GM21367 (cell line): ENCODE results near the gene NPAS3.
"Not testable (repeated sequence)": the region's sequence is repeated elsewhere in the genome, so short reads cannot be mapped to it uniquely, and the experiment has no call there.

Experiments
- ATAC-seq: cut with Tn5 transposase; IDR thresholded peaks from one replicate; pipeline ENCODE4 v1.9.1; 2021; ENCODE audit not compliant: unreplicated experiment

Gene NPAS3

GRCh38 chr14:33068040-33068439 is 129.4 kb downstream of the NPAS3 start:
- no peak for ATAC-seq

GRCh38 chr14:33068626-33069025 is 129.9 kb downstream of the NPAS3 start:
- ATAC-seq: no peak

GRCh38 chr14:33070475-33070874 is 131.8 kb downstream of the NPAS3 start:
- ATAC-seq: no peak

GRCh38 chr14:33073023-33073422 is 134.3 kb downstream of the NPAS3 start:
- no peak for ATAC-seq

- no peak for ATAC-seq
These were observed 142.6 kb downstream of the NPAS3 start for GRCh38 chr14:33081259-33081658.

GRCh38 chr14:33085799-33086198 is 147.1 kb downstream of the NPAS3 start:
- no peak for ATAC-seq

- ATAC-seq: not testable (repeated sequence)
These were observed 149.6 kb downstream of the NPAS3 start for GRCh38 chr14:33088274-33088673.

GRCh38 chr14:33098016-33098415 is 159.3 kb downstream of the NPAS3 start:
- ATAC-seq: no peak

GRCh38 chr14:33103489-33103888 is 164.8 kb downstream of the NPAS3 start:
- no peak for ATAC-seq

GRCh38 chr14:33103966-33104365 is 165.3 kb downstream of the NPAS3 start:
- ATAC-seq: no peak

- no peak for ATAC-seq
These were observed 172.2 kb downstream of the NPAS3 start for GRCh38 chr14:33110737-33111443.

- ATAC-seq: no peak
These were observed 175.7 kb downstream of the NPAS3 start for GRCh38 chr14:33114331-33114730.

- ATAC-seq: no peak
These were observed 180.0 kb downstream of the NPAS3 start for GRCh38 chr14:33118668-33119067.

- no peak for ATAC-seq
These were observed 181.7 kb downstream of the NPAS3 start for GRCh38 chr14:33120341-33120740.

GRCh38 chr14:33120966-33121365 is 182.3 kb downstream of the NPAS3 start:
- no peak for ATAC-seq

GRCh38 chr14:33123281-33123680 is 184.6 kb downstream of the NPAS3 start:
- no peak for ATAC-seq

GRCh38 chr14:33126433-33126832 is 187.8 kb downstream of the NPAS3 start:
- no peak for ATAC-seq

- ATAC-seq: no peak
These were observed 188.9 kb downstream of the NPAS3 start for GRCh38 chr14:33127531-33127930.

GRCh38 chr14:33131801-33132200 is 193.1 kb downstream of the NPAS3 start:
- no peak for ATAC-seq

- ATAC-seq: no peak
These were observed 195.5 kb downstream of the NPAS3 start for GRCh38 chr14:33134162-33134561.

- ATAC-seq: no peak
These were observed 196.3 kb downstream of the NPAS3 start for GRCh38 chr14:33134975-33135374.

GRCh38 chr14:33150666-33151428 is 212.2 kb downstream of the NPAS3 start:
- no peak for ATAC-seq
